Embryonic facial prominence (tissue), 1 donor: Measurements from ENCODE around the gene MS4A10.
"Not testable (repeated sequence)": the region's sequence is repeated elsewhere in the genome, so short reads cannot be mapped to it uniquely, and the experiment has no call there.

Source experiments
- DNase-seq: peaks from one replicate; pipeline ENCODE4 v3.0.0-alpha.2; 2016; ENCODE audit errors: extremely low spot score

Gene MS4A10

GRCh38 chr11:60785136-60785535 is at the start of gene MS4A10:
TSS of gene MS4A10 (plus strand) at chr11:60785333. CDS start at chr11:60790336, 5,003 bp downstream.
- no peak for DNase-seq

DNA sequence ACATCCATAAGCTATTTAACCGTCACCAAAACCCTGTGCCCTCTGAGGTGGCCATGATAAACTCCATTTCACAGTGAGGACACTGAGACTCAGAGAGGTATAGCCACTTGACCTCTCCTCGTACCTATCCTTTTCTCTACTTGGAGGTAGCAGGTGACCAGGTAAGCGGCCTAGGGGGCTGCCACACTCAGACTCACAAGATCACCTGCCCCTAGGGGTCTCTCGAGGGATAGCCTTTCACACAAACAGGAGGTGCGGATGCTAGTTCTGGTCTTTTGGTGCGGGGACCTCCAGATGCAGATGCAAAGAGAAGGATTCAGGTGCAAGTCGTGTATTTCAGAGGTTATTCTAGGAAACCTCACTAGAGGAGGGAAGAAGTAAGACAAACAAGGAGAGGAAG is 46.0 kb upstream of the MS4A10 start:
- DNase-seq, result no peak

DNA sequence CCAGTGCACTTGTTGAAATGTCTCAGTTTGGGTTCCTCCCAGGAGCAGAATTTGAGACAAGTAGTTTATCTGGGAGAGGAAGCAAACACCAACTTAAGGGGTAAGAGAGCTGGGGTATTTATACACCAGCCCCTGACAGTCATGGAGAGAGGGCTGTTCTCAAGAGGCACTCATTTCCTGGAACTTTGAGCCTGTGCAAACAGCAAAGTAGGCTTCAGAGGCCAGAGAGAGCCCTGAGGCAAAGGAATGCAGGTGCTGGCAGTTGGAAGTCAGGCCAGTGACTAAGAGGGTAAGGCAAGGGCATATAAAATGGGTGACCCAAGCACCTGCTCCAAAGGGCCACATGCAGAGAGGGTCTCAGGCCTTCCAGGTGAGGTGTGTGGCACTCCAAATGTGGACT is 44.6 kb upstream of the MS4A10 start:
- no peak for DNase-seq

DNA sequence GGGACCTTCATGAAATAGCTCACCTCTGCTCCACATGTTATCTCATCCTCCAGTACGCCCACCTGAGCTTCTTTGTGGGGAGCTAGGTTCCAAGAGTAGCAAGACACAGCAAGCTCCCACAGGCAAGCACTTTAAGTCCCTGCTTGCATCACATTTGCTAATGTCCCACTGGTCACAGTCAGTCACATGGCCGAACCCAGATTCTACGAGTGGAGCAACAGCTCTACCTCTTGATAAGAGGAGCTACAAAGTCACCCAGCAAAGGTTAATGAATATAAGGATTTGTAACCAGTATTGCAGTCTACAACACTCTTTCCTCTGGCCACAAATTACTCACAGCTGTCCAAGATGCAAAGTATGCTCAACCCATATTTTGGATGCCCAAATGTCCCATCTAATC is 43.7 kb upstream of the MS4A10 start:
- no peak for DNase-seq

- DNase-seq, result no peak
Measured at GRCh38 chr11:60743058-60743457, 42.1 kb upstream of the MS4A10 start.

GRCh38 chr11:60744114-60744513 is 41.0 kb upstream of the MS4A10 start:
- DNase-seq, result no peak

GRCh38 chr11:60747359-60747873 is 37.7 kb upstream of the MS4A10 start:
- no peak for DNase-seq

DNA sequence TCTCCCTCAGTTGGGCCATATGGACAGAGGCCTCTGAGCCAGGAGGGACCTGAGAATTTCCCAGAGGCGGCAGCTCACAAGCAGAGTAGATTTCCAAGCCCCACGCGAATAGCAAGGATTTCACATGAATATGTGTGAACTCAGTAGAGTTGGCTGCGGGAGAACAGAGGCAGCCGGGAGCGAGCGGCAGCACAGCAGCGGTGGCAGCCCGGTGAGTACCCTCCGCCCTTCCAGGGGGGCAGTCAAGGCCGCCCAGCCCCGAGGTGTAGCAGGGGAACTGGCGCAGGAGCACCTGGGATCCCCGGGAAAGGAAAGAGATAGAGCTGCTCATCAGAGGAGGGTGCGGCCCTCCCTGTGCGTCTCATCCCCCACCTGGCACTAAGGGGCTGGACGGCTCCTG is 36.9 kb upstream of the MS4A10 start:
- DNase-seq, result no peak

DNA sequence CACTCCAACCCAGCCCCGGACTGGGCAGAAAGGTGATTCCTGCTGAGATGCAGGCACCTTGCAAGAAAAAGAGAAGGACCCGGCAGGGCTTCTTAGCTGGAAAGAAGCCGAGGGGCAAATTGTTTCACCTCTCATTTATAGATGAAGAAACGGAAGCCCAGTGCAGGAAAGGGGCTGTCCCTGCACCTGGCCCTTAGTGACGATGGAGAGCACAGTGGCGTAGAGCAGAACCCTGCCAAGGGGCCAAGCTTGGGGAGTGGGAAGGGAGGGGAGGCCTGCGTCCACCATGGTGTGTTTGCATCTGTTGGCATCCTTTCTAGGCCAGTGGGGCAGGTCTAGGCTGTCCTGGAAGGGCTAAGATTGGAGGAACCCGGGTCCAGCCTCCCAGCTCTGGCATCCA is 36.3 kb upstream of the MS4A10 start:
- DNase-seq, result no peak

- DNase-seq, result no peak
Measured at GRCh38 chr11:60750911-60751310, 34.2 kb upstream of the MS4A10 start.

- no peak for DNase-seq
Measured at GRCh38 chr11:60753309-60753708, 31.8 kb upstream of the MS4A10 start.

DNA sequence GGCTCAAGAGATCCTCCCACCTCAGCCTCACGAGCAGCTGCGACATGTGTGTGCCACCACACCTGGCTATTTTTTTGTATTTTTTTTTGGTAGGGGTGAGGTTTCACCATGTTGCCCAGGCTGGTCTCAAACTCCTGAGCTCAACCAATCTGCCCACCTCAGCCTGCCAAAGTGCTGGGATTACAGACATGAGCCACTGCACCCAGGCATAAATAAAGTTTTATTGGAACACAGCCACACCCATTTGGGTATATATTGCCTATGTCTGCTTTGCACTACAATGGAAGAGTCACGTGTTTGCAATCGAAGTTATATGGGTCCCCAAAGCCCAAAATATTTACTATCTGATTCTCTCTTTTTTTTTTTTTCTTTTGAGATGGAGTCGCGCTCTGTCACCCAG is 30.2 kb upstream of the MS4A10 start:
- no peak for DNase-seq

DNA sequence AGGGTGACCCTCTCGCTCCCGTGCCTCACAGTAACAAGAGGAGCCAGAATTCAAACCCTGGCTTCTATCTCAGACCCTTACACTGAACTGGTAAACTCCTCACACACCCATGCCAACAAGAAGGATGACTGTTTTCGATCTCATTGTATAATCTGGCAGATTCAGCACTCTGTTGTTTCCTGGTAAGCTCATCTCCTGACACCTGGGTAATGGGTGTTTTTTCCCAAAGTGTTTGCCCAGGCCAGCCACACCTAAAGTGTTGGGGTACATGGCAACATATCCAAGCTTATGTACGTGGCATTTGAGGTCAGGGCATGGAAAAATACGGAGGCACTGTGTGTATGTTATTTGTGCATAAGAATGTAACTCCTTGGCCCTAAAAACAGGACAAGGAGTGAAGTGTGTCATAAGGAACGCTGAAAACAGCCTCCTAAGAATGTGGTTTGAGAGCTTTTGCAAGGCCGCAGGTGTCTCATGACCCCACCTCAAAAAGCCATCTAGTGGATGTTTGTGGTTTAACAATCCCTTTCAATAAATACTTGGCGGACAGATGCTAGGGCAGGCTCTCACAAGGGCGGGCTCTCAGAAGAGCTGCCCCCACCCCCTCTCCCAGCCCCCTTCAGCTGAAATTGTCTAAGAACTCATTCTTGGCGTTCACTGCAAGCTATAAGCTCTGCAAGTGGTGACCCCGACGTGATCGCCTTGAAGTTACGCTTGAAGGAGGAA is 28.7 kb upstream of the MS4A10 start, which contains the start of gene MS4A15:
MS4A15 (plus strand) TSS at position 561 of the 726 bp plus-strand sequence. CDS start 6,867 bp downstream, outside the sequence.
- no peak for DNase-seq

- no peak for DNase-seq
Measured at GRCh38 chr11:60757231-60757800, 27.8 kb upstream of the MS4A10 start.

DNA sequence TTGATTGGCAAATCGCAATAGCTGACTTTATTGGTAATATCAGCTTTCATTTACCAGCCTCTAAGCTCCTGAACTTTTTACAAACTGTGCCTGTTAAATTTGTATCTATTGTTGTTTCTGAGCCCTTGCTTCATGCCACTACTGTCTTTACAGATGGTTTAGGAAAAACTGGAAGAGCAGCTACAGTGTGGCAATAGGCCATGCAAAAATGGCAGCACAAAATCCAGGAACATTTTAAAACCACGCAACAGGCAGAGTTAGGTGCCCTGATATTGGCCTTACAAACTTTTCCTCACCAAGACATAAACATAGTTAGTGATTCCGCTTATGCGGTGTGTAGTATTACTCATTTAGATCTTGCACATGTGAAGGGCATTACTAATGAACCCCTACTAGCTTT is 26.5 kb upstream of the MS4A10 start:
- not testable (repeated sequence) for DNase-seq

DNA sequence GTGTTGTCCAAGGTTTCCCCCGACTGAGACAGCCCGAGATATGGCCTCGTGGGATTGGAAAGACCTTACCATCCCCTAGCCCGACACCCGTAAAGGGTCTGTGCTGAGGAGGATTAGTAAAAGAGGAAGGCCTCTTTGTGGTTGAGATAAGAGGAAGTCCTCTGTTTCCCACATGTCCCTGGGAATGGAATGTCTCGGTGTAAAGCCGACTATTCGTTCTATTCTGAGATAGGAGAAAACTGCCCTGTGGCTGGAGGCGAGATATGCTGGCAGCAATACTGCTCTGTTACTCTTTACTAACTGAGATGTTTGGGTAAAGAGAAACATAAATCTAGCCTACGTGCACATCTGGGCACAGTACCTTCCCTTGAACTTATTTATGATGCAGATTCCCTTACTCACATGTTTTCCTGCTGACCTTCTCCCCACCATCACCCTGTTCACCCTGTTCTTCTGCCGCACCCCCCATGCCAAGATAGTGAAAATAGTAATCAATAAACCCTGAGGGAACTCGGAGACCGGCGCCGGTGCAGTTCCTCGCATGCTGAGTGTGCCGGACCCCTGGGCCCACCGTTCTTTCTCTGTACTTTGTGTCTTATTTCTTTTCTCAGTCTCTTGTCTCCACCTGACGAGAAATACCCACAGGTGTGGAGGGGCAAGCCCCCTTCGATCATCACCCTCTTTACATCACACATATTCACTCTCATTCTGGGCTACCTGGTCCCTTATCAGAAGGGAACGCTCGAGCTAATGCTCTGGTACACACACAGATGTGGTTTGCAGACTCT is 25.5 kb upstream of the MS4A10 start:
- not testable (repeated sequence) for DNase-seq

GRCh38 chr11:60761436-60762190 is 23.5 kb upstream of the MS4A10 start:
- no peak for DNase-seq

- DNase-seq, result no peak
Measured at GRCh38 chr11:60762851-60763691, 22.1 kb upstream of the MS4A10 start.

- no peak for DNase-seq
Measured at GRCh38 chr11:60763692-60764369, 21.3 kb upstream of the MS4A10 start.

DNA sequence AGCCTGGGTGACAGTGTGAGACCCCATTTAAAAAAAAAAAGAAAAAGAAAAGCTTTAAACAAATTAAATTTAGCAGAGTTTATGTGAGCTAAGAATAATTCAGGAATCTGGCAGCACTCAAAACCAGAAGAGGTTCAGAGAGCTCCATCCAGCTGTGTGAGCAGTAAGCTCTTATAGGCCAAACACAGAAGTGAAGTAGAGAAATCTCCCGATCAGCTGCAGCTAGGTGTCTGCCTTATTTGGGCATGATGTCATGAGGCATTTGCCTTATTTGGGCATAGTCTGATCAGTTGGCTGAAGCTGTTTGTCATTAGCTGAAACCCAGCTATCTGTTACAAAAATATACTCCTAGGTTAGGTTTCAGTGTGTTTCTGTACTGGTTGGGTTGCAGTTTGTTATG is 20.3 kb upstream of the MS4A10 start:
- no peak for DNase-seq
